GM10248 (cell line): ENCODE measurements around the gene MAPKAP1.

Experiments
- CTCF ChIA-PET: fragments of 300-600 bp; sonication (Branson Sonifier 250); formaldehyde crosslinking; extraction: SDS; loops from one replicate; lab custom pipeline; 2021; ENCODE audit warnings: antibody characterized with exemption; lab: Yijun Ruan, JAX
- POLR2A ChIA-PET: fragments of 350-650 bp; sonication (Branson Sonifier 250); formaldehyde crosslinking; extraction: SDS; loops from one replicate; lab custom pipeline; 2020; ENCODE audit warnings: antibody characterized with exemption; lab: Yijun Ruan, JAX
- DNase-seq: peaks from one replicate; pipeline ENCODE4 v3.0.0; 2012; ENCODE audit errors: extremely low spot score
- CTCF ChIP-seq: IDR thresholded peaks from 2 replicates; pipeline ENCODE4 v1.5.1; 2012; ENCODE audit warnings: mild to moderate bottlenecking, low read depth; ENCODE audit errors: extremely low read depth, missing control alignments, control extremely low read depth

The MAPKAP1 gene

GRCh38 chr9:125494653-125494915 lies 212.4 kb downstream of the MAPKAP1 start:
- ChIA-PET POLR2A (no interaction called here), CTCF (no interaction called here)
- no peak for DNase-seq
- TF ChIP-seq CTCF = no peak

GRCh38 chr9:125493881-125494652 lies 212.9 kb downstream of the MAPKAP1 start:
- POLR2A ChIA-PET = no interaction called here
- CTCF ChIA-PET = no interaction called here
- DNase-seq = no peak
- no peak for TF ChIP-seq CTCF

GRCh38 chr9:125493384-125493783 lies 213.6 kb downstream of the MAPKAP1 start:
- no peak for DNase-seq
- POLR2A ChIA-PET = no interaction called here

GRCh38 chr9:125492719-125493118 lies 214.3 kb downstream of the MAPKAP1 start:
- TF ChIP-seq CTCF = no peak
- CTCF ChIA-PET = interaction anchor here (1.3 kb wide), 2 partner anchors 18 to 29 kb away, joined by 3 to 4 read pairs; no protein-coding TSS in a partner anchor
- POLR2A ChIA-PET = no interaction called here
- no peak for DNase-seq

More at GRCh38 chr9:125493384-125493783, 213.6 kb downstream of the MAPKAP1 start:
- no peak for TF ChIP-seq CTCF
- CTCF ChIA-PET = no interaction called here

GRCh38 chr9:125487842-125488241 lies 219.2 kb downstream of the MAPKAP1 start:
- no peak for TF ChIP-seq CTCF
- DNase-seq = no peak
- ChIA-PET CTCF (interaction anchor here (1.5 to 1.9 kb wide), 2 partner anchors 10 to 351 kb away, joined by 3 to 5 read pairs; no protein-coding TSS in a partner anchor), POLR2A (no interaction called here)

GRCh38 chr9:125486576-125486975 lies 220.4 kb downstream of the MAPKAP1 start:
- no peak for DNase-seq
- ChIA-PET POLR2A (no interaction called here), CTCF (no interaction called here)
- TF ChIP-seq CTCF = no peak
